Natural killer cell treated with Interleukin-12 subunit alpha and Interleukin-12 subunit beta and Interleukin-15 and Interleukin-18, amount 100 ng/mL, for 72 hours (primary cell): ENCODE results near the gene NRAP. TPM values are rescaled to one million over a fixed set of nuclear protein-coding genes. Genes with fewer than 3 reads are reported as not detected.

Experiments used
- ATAC-seq, 2 donors: fragments of 150-1000 bp; cut with Tn5 transposase in 1 of 2; sonication (Bioruptor Pico), chemical (Tn5 transposase) in 1 of 2; 2 replicates each; pipeline ENCODE4 v1.10.0; 2021
- DNase-seq: peaks from one replicate; pipeline ENCODE4 v3.0.0; 2022; ENCODE audit warnings: low spot score
- H3K27ac Mint-ChIP-seq, 2 donors: 1 replicate in 1 of 2; 2 replicates in 1 of 2; pipeline ENCODE4 v1.8.0; 2022; ENCODE audit warnings: mixed read lengths in 2 of 2, mild to moderate bottlenecking in 1 of 2, moderate library complexity in 1 of 2
- H3K27me3 Mint-ChIP-seq, 2 donors: 1 replicate in 1 of 2; 2 replicates in 1 of 2; pipeline ENCODE4 v1.8.0; 2022; ENCODE audit warnings: mixed read lengths in 2 of 2
- H3K36me3 Mint-ChIP-seq: one replicate; pipeline ENCODE4 v1.8.0; 2022; ENCODE audit warnings: mixed read lengths
- H3K4me1 Mint-ChIP-seq, 2 donors: 1 replicate in 1 of 2; 2 replicates in 1 of 2; pipeline ENCODE4 v1.8.0; 2022; ENCODE audit warnings: low read depth in 2 of 2, mixed read lengths in 2 of 2, mild to moderate bottlenecking in 1 of 2
- H3K4me3 Mint-ChIP-seq: one replicate; pipeline ENCODE4 v1.8.0; 2022; ENCODE audit warnings: mixed read lengths
- H3K9me3 Mint-ChIP-seq: 2 replicates; pipeline ENCODE4 v1.8.0; 2022; ENCODE audit warnings: mixed read lengths
- total RNA-seq, 2 donors: library from RNA; stranded (reverse); gene quantifications; one replicate each; pipeline ENCODE4 v1.2.3, GENCODE V29; 2022

NRAP gene
- not detected for total RNA-seq

- H3K4me3 Mint-ChIP-seq, result no peak within 1 kb of the TSS
- ATAC-seq, result no peak
Measured at GRCh38 chr10:113663908-113664307, at the start of gene NRAP. TSS of gene NRAP (minus strand) at chr10:113664041. CDS start at chr10:113663882, 159 bp downstream.

GRCh38 chr10:113713640-113713982, 49.8 kb upstream of the NRAP start:
- Mint-ChIP-seq H3K9me3 (no peaks in the 10 kb centered on the region), H3K4me1 (peaks cover 22 to 25% of the 10 kb centered on the region in 2 donors), H3K36me3 (peaks cover 15% of the 10 kb centered on the region)

More at GRCh38 chr10:113663908-113664307, at the start of gene NRAP:
- no peak for DNase-seq
- Mint-ChIP-seq H3K36me3 (no peaks in the 10 kb centered on the region), H3K9me3 (no peaks in the 10 kb centered on the region), H3K27ac (no peak within 1 kb of the TSS), H3K4me1 (peaks cover 4 to 8% of the 10 kb centered on the region in 2 donors), H3K27me3 (peaks cover 19 to 25% of the 10 kb centered on the region in 2 donors)

GRCh38 chr10:113712755-113713639, 49.2 kb upstream of the NRAP start:
- H3K36me3 Mint-ChIP-seq, result peaks cover 12% of the 10 kb centered on the region
- no peak overlapping the region for H3K27ac Mint-ChIP-seq
- no peaks in the 10 kb centered on the region for H3K27me3 Mint-ChIP-seq
- DNase-seq (no peak), ATAC-seq (no peak)
- H3K9me3 Mint-ChIP-seq, result no peaks in the 10 kb centered on the region
- no peak overlapping the region for H3K4me3 Mint-ChIP-seq
- H3K4me1 Mint-ChIP-seq, result peaks cover 22 to 25% of the 10 kb centered on the region in 2 donors

More at GRCh38 chr10:113713640-113713982, 49.8 kb upstream of the NRAP start:
- Mint-ChIP-seq H3K27me3 (no peaks in the 10 kb centered on the region), H3K4me3 (no peak overlapping the region), H3K27ac (no peak overlapping the region)
- no peak for ATAC-seq
- no peak for DNase-seq

GRCh38 chr10:113712024-113712423, 48.2 kb upstream of the NRAP start:
- Mint-ChIP-seq H3K4me3 (no peak overlapping the region), H3K9me3 (no peaks in the 10 kb centered on the region), H3K27ac (no peak overlapping the region), H3K36me3 (peaks cover 10% of the 10 kb centered on the region), H3K4me1 (peaks cover 25 to 30% of the 10 kb centered on the region in 2 donors), H3K27me3 (no peaks in the 10 kb centered on the region)
- DNase-seq, result no peak
- ATAC-seq, result no peak

GRCh38 chr10:113711142-113711541, 47.3 kb upstream of the NRAP start:
- DNase-seq (no peak), ATAC-seq (no peak)
- peaks cover 10% of the 10 kb centered on the region for H3K36me3 Mint-ChIP-seq
- H3K4me1 Mint-ChIP-seq, result peaks cover 34% of the 10 kb centered on the region in 2 donors
- no peak overlapping the region for H3K4me3 Mint-ChIP-seq
- no peaks in the 10 kb centered on the region for H3K9me3 Mint-ChIP-seq
- H3K27ac Mint-ChIP-seq, result no peak overlapping the region
- no peaks in the 10 kb centered on the region for H3K27me3 Mint-ChIP-seq

GRCh38 chr10:113709221-113709838, 45.5 kb upstream of the NRAP start:
- ATAC-seq (no peak), DNase-seq (no peak)
- Mint-ChIP-seq H3K27ac (peak overlapping the region in 1 of 2 donors; percentile 47), H3K9me3 (no peaks in the 10 kb centered on the region), H3K4me1 (peaks cover 32 to 36% of the 10 kb centered on the region in 2 donors), H3K4me3 (no peak overlapping the region), H3K27me3 (no peaks in the 10 kb centered on the region), H3K36me3 (peaks cover 6% of the 10 kb centered on the region)

- H3K27ac Mint-ChIP-seq, result peak overlapping the region in 1 of 2 donors; percentile 47
- no peak overlapping the region for H3K4me3 Mint-ChIP-seq
- H3K4me1 Mint-ChIP-seq, result peaks cover 27 to 33% of the 10 kb centered on the region in 2 donors
- ATAC-seq, result no peak
- no peaks in the 10 kb centered on the region for H3K27me3 Mint-ChIP-seq
- peaks cover 6% of the 10 kb centered on the region for H3K36me3 Mint-ChIP-seq
- no peaks in the 10 kb centered on the region for H3K9me3 Mint-ChIP-seq
- no peak for DNase-seq
Measured at GRCh38 chr10:113708640-113709039, 44.8 kb upstream of the NRAP start.

- ATAC-seq (no peak), DNase-seq (no peak)
- Mint-ChIP-seq H3K4me3 (no peak overlapping the region), H3K36me3 (peaks cover 6% of the 10 kb centered on the region), H3K27me3 (no peaks in the 10 kb centered on the region), H3K4me1 (peaks cover 24 to 38% of the 10 kb centered on the region in 2 donors), H3K9me3 (no peaks in the 10 kb centered on the region), H3K27ac (peak overlapping the region in 1 of 2 donors; percentile 25)
Measured at GRCh38 chr10:113706623-113707022, 42.8 kb upstream of the NRAP start.

GRCh38 chr10:113705344-113705652, 41.5 kb upstream of the NRAP start:
- Mint-ChIP-seq H3K4me3 (no peak overlapping the region), H3K9me3 (no peaks in the 10 kb centered on the region), H3K36me3 (peaks cover 12% of the 10 kb centered on the region), H3K4me1 (peaks cover 22 to 36% of the 10 kb centered on the region in 2 donors), H3K27me3 (no peaks in the 10 kb centered on the region), H3K27ac (no peak overlapping the region)
- ATAC-seq (no peak), DNase-seq (no peak)

- peaks cover 17 to 31% of the 10 kb centered on the region in 2 donors for H3K4me1 Mint-ChIP-seq
- H3K36me3 Mint-ChIP-seq, result peaks cover 10% of the 10 kb centered on the region
- no peaks in the 10 kb centered on the region for H3K27me3 Mint-ChIP-seq
- DNase-seq (no peak), ATAC-seq (no peak)
- no peak overlapping the region for H3K4me3 Mint-ChIP-seq
- H3K9me3 Mint-ChIP-seq, result no peaks in the 10 kb centered on the region
- no peak overlapping the region for H3K27ac Mint-ChIP-seq
Measured at GRCh38 chr10:113704637-113705343, 40.9 kb upstream of the NRAP start.

- ATAC-seq, result no peak
- Mint-ChIP-seq H3K9me3 (peaks cover 7% of the 10 kb centered on the region), H3K4me1 (peaks cover 7 to 14% of the 10 kb centered on the region in 2 donors), H3K27me3 (no peaks in the 10 kb centered on the region), H3K4me3 (no peak overlapping the region), H3K27ac (no peak overlapping the region), H3K36me3 (peaks cover 36% of the 10 kb centered on the region)
- no peak for DNase-seq
Measured at GRCh38 chr10:113697595-113697994, 33.8 kb upstream of the NRAP start.

GRCh38 chr10:113695691-113696090, 31.9 kb upstream of the NRAP start:
- Mint-ChIP-seq H3K4me1 (peaks cover 7 to 15% of the 10 kb centered on the region in 2 donors), H3K27ac (no peak overlapping the region)

GRCh38 chr10:113693348-113693747, 29.5 kb upstream of the NRAP start:
- DNase-seq (no peak), ATAC-seq (no peak)
- H3K9me3 Mint-ChIP-seq, result peaks cover 8% of the 10 kb centered on the region
- H3K36me3 Mint-ChIP-seq, result peaks cover 26% of the 10 kb centered on the region
- peaks cover 28 to 38% of the 10 kb centered on the region in 2 donors for H3K4me1 Mint-ChIP-seq
- no peak overlapping the region for H3K27ac Mint-ChIP-seq
- no peaks in the 10 kb centered on the region for H3K27me3 Mint-ChIP-seq
- H3K4me3 Mint-ChIP-seq, result no peak overlapping the region

More at GRCh38 chr10:113695691-113696090, 31.9 kb upstream of the NRAP start:
- no peak for ATAC-seq
- Mint-ChIP-seq H3K36me3 (peaks cover 33% of the 10 kb centered on the region), H3K9me3 (peaks cover 7% of the 10 kb centered on the region), H3K27me3 (no peaks in the 10 kb centered on the region), H3K4me3 (no peak overlapping the region)
- DNase-seq, result no peak

- Mint-ChIP-seq H3K9me3 (peaks cover 13% of the 10 kb centered on the region), H3K27ac (no peak overlapping the region), H3K36me3 (peaks cover 33% of the 10 kb centered on the region), H3K27me3 (no peaks in the 10 kb centered on the region), H3K4me1 (peaks cover 31 to 46% of the 10 kb centered on the region in 2 donors), H3K4me3 (no peak overlapping the region)
- ATAC-seq, result no peak
- DNase-seq, result no peak
Measured at GRCh38 chr10:113692271-113692670, 28.4 kb upstream of the NRAP start.
